Chondrocyte (in vitro differentiated cells): Measurements from ENCODE around the gene ATP6V0E2. TPM values are rescaled to one million over a fixed set of nuclear protein-coding genes. Genes with fewer than 3 reads are reported as not detected.

Source experiments
- DNase-seq: peaks from one replicate; pipeline ENCODE4 v3.0.0; 2021; ENCODE audit warnings: mixed read lengths, low spot score
- H3K27ac Mint-ChIP-seq: one replicate; pipeline ENCODE4 v1.8.0; 2021; ENCODE audit warnings: mild to moderate bottlenecking, moderate library complexity, mixed read lengths; ENCODE audit not compliant: unreplicated experiment
- H3K27me3 Mint-ChIP-seq: 2 replicates; pipeline ENCODE4 v1.8.0; 2021; ENCODE audit warnings: low read depth, mixed read lengths
- H3K36me3 Mint-ChIP-seq: 2 replicates; pipeline ENCODE4 v1.8.0; 2021; ENCODE audit warnings: low read depth, mixed read lengths
- H3K4me1 Mint-ChIP-seq: 2 replicates; pipeline ENCODE4 v1.8.0; 2021; ENCODE audit warnings: low read depth, mild to moderate bottlenecking, mixed read lengths
- H3K4me3 Mint-ChIP-seq: one replicate; pipeline ENCODE4 v1.8.0; 2021; ENCODE audit warnings: mild to moderate bottlenecking, moderate library complexity, mixed read lengths; ENCODE audit not compliant: unreplicated experiment
- H3K9me3 Mint-ChIP-seq: 2 replicates; pipeline ENCODE4 v1.8.0; 2021; ENCODE audit warnings: low read depth, mixed read lengths
- CTCF ChIP-seq: fragments of 200-600 bp; sonication (generic); IDR thresholded peaks from 2 replicates; pipeline ENCODE4 v1.5.0; 2021; ENCODE audit warnings: antibody characterized with exemption, mild to moderate bottlenecking, moderate library complexity
- total RNA-seq: library from RNA; stranded (reverse); gene quantifications from 3 replicates; pipeline ENCODE4 v1.2.1, GENCODE V29; 2021

The ATP6V0E2 gene
- total RNA-seq, 1 donor from 2014 or later = 24.8 TPM

GRCh38 chr7:149844445-149844844, 29.3 kb upstream of the ATP6V0E2 start:
- Mint-ChIP-seq H3K4me3 (no peak overlapping the region), H3K27me3 (no peaks in the 10 kb centered on the region), H3K4me1 (peaks cover 7% of the 10 kb centered on the region), H3K9me3 (no peaks in the 10 kb centered on the region), H3K27ac (no peak overlapping the region), H3K36me3 (peaks cover 11% of the 10 kb centered on the region)
- TF ChIP-seq CTCF = no peak
- no peak for DNase-seq

GRCh38 chr7:149845257-149845980, 28.4 kb upstream of the ATP6V0E2 start:
- DNase-seq = peak; percentile 27
- TF ChIP-seq CTCF = no peak
- peaks cover 1% of the 10 kb centered on the region for H3K4me1 Mint-ChIP-seq
- H3K9me3 Mint-ChIP-seq = no peaks in the 10 kb centered on the region
- peaks cover 11% of the 10 kb centered on the region for H3K36me3 Mint-ChIP-seq
- no peak overlapping the region for H3K4me3 Mint-ChIP-seq
- H3K27ac Mint-ChIP-seq = no peak overlapping the region
- H3K27me3 Mint-ChIP-seq = no peaks in the 10 kb centered on the region

- Mint-ChIP-seq H3K4me3 (no peak overlapping the region), H3K9me3 (no peaks in the 10 kb centered on the region), H3K27me3 (no peaks in the 10 kb centered on the region), H3K27ac (no peak overlapping the region), H3K4me1 (no peaks in the 10 kb centered on the region), H3K36me3 (peaks cover 11% of the 10 kb centered on the region)
- no peak for TF ChIP-seq CTCF
- DNase-seq = peak; percentile 50
Observed at GRCh38 chr7:149846021-149846420, 27.7 kb upstream of the ATP6V0E2 start.

GRCh38 chr7:149846436-149847046, 27.2 kb upstream of the ATP6V0E2 start:
- TF ChIP-seq CTCF = no peak
- Mint-ChIP-seq H3K36me3 (peaks cover 11% of the 10 kb centered on the region), H3K4me3 (no peak overlapping the region), H3K4me1 (no peaks in the 10 kb centered on the region), H3K27me3 (no peaks in the 10 kb centered on the region), H3K27ac (no peak overlapping the region), H3K9me3 (no peaks in the 10 kb centered on the region)
- DNase-seq = no peak

GRCh38 chr7:149849174-149849573, 24.6 kb upstream of the ATP6V0E2 start:
- no peak for DNase-seq
- Mint-ChIP-seq H3K27me3 (no peaks in the 10 kb centered on the region), H3K4me1 (peaks cover 3% of the 10 kb centered on the region), H3K27ac (no peak overlapping the region), H3K9me3 (no peaks in the 10 kb centered on the region), H3K36me3 (peaks cover 14% of the 10 kb centered on the region), H3K4me3 (no peak overlapping the region)
- no peak for TF ChIP-seq CTCF
